SIG-M5 treated with dmso at 0.1 percent for 504 hours (cell line): ENCODE measurements around the gene IGLL5.
"Not testable (repeated sequence)": the region's sequence is repeated elsewhere in the genome, so short reads cannot be mapped to it uniquely, and the experiment has no call there.

ENCODE experiments used
- DNase-seq: peaks from one replicate; lab custom pipeline; 2025; ENCODE audit not compliant: unreplicated experiment; lab: John Stamatoyannopoulos, UW

The IGLL5 gene

GRCh38 chr22:22899342-22900080 lies 11.9 kb downstream of the IGLL5 start:
- not testable (repeated sequence) for DNase-seq

DNA sequence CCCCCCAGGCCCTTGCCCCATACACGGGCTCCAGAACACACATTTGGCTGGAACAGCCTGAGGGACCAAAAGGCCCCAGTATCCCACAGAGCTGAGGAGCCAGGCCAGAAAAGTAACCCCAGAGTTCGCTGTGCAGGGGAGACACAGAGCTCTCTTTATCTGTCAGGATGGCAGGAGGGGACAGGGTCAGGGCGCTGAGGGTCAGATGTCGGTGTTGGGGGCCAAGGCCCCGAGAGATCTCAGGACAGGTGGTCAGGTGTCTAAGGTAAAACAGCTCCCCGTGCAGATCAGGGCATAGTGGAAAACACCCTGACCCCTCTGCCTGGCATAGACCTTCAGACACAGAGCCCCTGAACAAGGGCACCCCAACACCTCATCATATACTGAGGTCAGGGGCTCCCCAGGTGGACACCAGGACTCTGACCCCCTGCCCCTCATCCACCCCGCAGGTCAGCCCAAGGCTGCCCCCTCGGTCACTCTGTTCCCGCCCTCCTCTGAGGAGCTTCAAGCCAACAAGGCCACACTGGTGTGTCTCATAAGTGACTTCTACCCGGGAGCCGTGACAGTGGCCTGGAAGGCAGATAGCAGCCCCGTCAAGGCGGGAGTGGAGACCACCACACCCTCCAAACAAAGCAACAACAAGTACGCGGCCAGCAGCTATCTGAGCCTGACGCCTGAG lies 13.1 kb downstream of the IGLL5 start:
- DNase-seq = not testable (repeated sequence)

DNA sequence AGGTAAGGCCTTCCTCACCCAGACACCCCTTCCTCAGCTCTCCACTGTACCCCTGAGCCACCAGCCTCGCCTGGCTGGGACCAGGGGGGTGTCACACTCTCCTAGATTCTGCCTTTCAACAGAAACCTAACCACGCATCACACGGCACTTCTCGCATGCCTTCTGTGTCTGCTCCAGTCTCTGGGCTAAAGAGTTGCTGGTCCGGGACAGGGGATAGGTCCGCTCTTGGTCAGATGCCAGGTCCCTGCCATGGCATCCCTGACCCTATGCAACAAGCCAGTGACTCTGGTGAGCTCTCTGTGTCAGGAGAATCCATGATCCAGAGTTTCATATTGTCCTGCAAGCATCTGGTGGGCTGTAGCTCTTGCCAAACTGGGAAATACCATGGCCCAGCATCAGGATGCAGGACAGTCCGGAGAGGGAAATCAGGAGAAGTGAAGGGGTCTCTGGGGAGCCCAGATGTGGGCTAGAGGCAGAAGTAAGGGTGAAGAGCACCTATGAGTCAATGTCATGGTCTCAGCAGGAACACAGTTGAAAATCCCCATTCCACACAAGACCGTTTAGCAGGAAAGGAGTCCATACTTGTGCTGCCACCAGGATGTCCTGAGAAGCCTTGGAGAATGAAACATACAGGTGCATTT lies 14.1 kb downstream of the IGLL5 start:
- DNase-seq = no peak

DNA sequence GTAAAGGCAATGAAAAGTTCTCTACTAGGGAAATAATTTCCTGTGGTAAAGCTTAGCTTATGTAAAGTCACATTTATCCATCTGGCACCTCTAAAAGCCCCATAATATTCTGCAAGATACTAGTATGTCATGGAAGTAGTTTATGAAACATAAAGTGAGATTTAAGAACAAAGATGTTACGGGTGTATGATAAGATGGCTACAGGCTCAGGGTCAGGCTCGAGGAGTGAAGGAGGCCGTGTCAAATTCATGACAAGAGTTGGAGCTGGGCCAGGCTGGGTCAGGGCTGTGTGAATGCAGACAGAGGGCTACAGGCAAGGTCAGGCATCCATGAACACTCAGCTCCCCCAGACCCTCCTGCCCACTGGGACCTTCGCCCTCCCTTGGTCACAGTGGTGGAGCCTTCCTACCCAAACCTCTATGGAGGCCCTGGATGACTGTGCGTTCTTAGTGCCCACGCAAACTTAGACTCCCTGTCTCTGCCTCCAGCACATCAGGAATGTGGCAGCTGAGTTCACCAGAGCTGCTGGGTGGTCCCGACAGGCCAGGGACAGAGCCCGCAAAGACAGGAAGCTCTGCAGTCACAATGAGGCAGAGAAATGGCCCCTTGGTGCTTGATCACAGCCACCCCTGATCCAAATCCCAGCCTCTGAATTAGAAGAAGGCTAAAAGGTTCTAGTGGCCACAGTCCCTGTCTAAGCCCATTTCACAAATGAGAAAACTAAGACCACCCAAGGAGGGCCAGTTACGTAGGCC lies 14.8 kb downstream of the IGLL5 start:
- DNase-seq = no peak

GRCh38 chr22:22903355-22903777 lies 15.8 kb downstream of the IGLL5 start:
- DNase-seq = no peak

- not testable (repeated sequence) for DNase-seq
These were observed 16.2 kb downstream of the IGLL5 start for GRCh38 chr22:22903781-22904192.

- not testable (repeated sequence) for DNase-seq
These were observed 17.1 kb downstream of the IGLL5 start for GRCh38 chr22:22904736-22905135.

GRCh38 chr22:22906391-22906790 lies 18.8 kb downstream of the IGLL5 start:
- DNase-seq = not testable (repeated sequence)

DNA sequence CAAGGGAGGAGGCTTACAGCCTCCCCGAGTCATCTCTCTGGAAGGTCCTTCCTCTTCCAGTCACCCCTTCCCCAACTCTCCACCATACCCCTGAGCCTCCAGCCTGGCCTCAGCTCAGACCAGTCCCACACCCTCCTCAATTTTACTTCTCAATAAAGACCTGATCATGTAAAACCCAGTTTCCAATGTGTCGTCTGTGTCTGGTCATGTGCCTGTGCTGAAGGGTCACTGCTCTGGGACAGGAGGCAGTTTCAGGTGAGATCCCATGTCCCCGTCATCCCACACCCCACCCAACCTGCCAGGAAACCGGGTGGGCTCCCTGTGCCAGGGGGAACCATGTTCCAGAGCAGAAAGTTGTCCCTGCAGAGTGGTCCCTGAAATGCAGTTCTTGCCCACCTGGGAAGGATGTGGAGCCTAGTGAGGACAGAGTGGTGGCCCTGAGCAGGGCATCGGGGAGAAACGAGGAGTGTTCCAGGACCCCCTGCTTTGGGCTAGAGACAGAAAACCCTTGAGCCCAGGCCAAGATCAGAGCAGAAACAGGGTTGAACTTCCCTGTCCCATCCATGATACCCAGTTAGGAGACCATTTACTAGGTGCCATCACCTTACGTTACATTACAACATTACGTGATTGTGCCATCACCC lies 19.4 kb downstream of the IGLL5 start:
- DNase-seq = no peak

DNA sequence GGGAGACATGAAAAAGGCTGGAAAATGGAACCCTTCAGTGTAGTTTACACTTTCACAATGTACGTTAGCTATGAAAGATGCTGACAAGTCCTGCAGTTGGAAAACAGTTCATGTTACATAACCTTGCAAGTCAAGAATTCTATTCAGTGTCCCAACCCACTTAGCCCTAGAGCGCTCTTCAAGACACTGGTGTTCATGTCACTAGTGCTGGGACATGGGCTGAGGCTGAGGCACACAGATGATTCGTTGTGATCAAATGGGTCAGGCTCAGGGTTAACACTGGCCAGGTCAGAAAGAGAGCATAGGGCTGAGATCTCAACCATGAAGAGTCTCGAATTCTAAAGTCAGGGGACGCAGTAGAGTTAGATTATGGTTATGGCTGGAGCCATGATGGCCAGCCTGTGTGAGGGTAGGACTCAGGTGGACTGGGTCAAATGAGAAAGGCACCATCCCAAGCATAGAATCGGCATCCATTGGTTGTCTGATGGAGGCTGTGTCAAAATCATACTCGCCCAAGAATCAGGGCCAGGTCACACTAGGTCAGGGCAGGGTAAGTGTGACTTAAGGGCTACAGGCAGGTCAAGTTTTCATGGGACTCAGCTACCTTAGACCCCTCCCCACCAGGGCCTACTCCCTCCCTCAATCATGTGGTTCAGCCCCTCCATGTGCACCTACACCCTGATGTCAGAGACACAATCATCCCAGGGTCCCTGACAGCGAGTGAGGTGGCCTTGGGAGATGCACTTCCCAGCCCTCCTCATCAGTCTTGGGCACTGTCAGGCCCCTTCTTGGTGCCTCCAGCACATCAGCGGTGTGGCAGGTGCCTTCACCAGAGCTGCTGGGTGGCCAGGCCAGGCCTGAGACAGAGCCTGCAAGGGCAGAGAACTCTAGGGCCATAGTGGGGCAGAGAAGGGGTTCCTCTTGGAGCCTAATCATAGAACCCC lies 20.2 kb downstream of the IGLL5 start:
- DNase-seq = no peak

- DNase-seq = no peak
These were observed 20.9 kb downstream of the IGLL5 start for GRCh38 chr22:22908495-22908861.

GRCh38 chr22:22908941-22909604 lies 21.5 kb downstream of the IGLL5 start:
- no peak for DNase-seq

DNA sequence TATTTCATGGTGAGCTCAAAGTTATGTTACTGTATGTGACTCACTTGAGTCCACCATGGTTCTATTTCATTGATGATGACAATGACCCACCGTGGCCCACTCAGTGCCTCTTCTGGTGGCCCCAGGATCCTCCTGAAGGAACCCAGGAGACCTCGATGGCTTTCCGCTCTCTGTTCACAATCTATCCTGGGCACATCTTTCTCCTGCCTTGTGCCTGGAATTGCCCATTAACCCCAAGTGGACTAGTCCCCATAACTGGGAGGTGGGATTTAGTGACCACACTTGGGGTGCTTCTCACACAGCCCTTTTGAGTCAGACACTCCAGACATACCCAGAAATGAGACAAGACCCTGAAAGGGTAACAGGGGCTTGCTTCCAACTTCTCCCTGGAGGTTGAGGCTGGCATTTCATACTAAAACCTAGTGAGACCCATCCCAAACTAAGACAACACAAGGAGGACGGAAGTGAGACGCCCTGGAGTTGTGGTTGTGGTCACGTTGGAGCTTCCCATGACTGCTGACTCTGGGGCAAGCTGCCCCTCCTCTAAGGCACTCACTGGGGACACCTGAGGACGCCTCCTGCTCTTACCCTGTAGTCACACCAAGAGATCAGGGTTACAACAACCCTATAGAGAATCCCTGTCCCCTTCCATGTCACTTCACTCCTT lies 22.1 kb downstream of the IGLL5 start:
- no peak for DNase-seq

DNA sequence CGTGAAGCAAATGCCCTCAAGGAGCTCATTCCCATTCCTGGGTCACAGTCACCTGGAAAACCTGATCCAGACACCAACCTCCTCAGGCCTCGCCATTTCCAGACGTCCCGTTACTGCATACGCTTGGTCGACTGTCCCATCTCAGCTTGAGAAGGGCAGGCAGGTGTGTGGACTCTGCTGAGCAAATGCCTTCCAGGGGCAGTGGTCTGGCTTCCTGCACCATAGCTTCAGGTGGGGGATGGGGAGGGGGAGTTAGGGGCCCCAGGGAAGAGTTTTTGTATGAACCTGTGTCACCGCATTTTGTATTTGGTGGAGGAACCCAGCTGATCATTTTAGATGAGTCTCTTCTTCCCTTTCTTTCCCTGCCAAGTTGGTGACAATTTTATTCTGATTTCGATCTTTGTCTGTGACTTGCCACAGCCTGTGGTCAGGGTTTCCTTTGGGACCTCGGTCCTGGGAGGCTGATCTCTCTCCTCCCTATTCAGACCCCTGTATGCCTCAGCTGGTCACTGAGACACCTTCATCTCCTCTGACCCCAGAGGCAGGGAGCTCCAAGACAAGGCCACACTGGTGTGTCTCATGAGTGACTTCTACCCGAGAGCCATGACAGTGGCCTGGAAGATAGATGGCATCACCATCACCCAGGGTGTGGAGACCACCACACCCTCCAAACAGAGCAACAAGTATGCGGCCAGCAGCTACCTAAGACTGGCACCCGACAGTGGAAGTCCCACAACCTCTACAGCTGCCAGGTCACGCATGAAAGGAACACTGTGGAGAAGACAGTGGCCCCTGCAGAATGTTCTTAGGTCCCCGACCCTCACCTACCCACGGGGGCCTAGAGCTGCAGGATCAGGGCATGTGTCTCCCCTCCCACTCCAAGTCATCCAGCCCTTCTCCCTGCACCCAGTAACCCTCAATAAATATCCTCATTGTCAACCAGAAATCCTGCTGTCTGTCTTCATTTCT lies 22.9 kb downstream of the IGLL5 start:
- DNase-seq = no peak

- DNase-seq = no peak
These were observed 23.9 kb downstream of the IGLL5 start for GRCh38 chr22:22911327-22912134.

GRCh38 chr22:22912135-22912987 lies 24.7 kb downstream of the IGLL5 start:
- DNase-seq = no peak
